ENCODE data around the gene ACBD4. TPM values are rescaled to one million over a fixed set of nuclear protein-coding genes. Genes with fewer than 3 reads are reported as not detected.

The ACBD4 gene
- polyA plus RNA-seq, 1 of the 3 experiments (the other 2 are of a cell fraction), result 15.8 TPM

DNA sequence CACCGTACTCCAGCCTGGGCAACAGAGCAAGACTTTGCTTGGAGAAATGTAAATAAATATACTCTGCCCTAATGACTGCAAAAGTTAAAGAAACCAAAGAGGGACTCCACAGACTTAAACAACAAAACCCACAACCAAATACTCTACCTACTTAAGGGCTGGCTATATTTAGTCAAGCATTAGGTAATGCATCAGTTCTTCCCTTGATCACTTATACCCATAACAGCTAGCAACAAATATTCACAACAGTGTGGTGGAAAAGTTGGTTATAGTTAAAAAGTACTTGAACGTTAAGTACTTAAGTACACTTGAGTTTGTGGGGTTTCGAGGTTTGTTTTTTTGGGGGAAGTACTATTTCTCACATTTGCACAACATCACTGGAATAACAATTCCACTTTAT, 20.8 kb downstream of the ACBD4 start:
- Histone ChIP-seq H3K79me2 (ENCODE audit: insufficient read depth) (peaks cover 99% of the 10 kb centered on the region), H3K27me3 (ENCODE audit: insufficient read depth) (no peaks in the 10 kb centered on the region), H3K9me2 (no peaks in the 10 kb centered on the region), H3K4me1 (ENCODE audit: control insufficient read depth in 1 of 2, insufficient read depth in 2 of 2, low read depth in 1 of 2, low read length in 1 of 2) (peaks cover 11 to 15% of the 10 kb centered on the region in 2 experiments; a peak in 3 of 4 replicates), H3F3A (replicated peaks; ENCODE audit: insufficient read depth) (peaks cover 45% of the 10 kb centered on the region), H3K4me3 (ENCODE audit: low read depth in 2 of 2, low read length in 1 of 2) (no peak overlapping the region), H3K4me2 (no peak overlapping the region), H3K36me3 (replicated peaks in 1 of 2; ENCODE audit: control insufficient read depth in 1 of 2, insufficient read depth in 2 of 2, low read length in 1 of 2) (peaks cover 0 to 11% of the 10 kb centered on the region in 2 experiments), H4K20me1 (ENCODE audit: insufficient read depth) (peaks cover 6% of the 10 kb centered on the region), H3K9ac (no peak overlapping the region), H2AFZ (ENCODE audit: low read depth) (no peak overlapping the region), H3K9me3 (no peaks in the 10 kb centered on the region), H3K27ac (ENCODE audit: low read depth in 2 of 2, low read length in 1 of 2) (no peak overlapping the region; a peak in 1 of 4 replicates)
- TF ChIP-seq GATA2 (CRISPR knock-in tag; IDR thresholded peaks at IDR 0.05) (no peak), TCF12 (IDR thresholded peaks at IDR 0.05) (no peak), FOXM1 (IDR thresholded peaks at IDR 0.05; ENCODE audit: low read depth) (no peak), RXRA (IDR thresholded peaks at IDR 0.05; ENCODE audit: borderline replicate concordance, low read depth) (no peak), JUND (IDR thresholded peaks at IDR 0.05) (no peak), MEF2A (IDR thresholded peaks at IDR 0.05; ENCODE audit: borderline replicate concordance, low read depth) (no peak), NRF1 (IDR thresholded peaks at IDR 0.05; ENCODE audit: low read depth, low read length) (no peak), YY1 (IDR thresholded peaks at IDR 0.05; ENCODE audit: low read depth) (no peak), CHD2 (IDR thresholded peaks at IDR 0.05; ENCODE audit: low read length, partially characterized antibody) (no peak), RFX5 (IDR thresholded peaks at IDR 0.05; ENCODE audit: low read length) (no peak), EZH2phosphoT487 (IDR thresholded peaks at IDR 0.05; ENCODE audit: borderline replicate concordance, low read depth) (no peak), TEAD4 (IDR thresholded peaks at IDR 0.05; ENCODE audit: borderline replicate concordance, insufficient read depth) (no peak)
- TF ChIP-seq, protein P1, sequence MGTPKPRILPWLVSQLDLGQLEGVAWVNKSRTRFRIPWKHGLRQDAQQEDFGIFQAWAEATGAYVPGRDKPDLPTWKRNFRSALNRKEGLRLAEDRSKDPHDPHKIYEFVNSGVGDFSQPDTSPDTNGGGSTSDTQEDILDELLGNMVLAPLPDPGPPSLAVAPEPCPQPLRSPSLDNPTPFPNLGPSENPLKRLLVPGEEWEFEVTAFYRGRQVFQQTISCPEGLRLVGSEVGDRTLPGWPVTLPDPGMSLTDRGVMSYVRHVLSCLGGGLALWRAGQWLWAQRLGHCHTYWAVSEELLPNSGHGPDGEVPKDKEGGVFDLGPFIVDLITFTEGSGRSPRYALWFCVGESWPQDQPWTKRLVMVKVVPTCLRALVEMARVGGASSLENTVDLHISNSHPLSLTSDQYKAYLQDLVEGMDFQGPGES (IDR thresholded peaks at IDR 0.05; ENCODE audit: low read depth, low read length), result no peak
- TF ChIP-seq, protein P2, sequence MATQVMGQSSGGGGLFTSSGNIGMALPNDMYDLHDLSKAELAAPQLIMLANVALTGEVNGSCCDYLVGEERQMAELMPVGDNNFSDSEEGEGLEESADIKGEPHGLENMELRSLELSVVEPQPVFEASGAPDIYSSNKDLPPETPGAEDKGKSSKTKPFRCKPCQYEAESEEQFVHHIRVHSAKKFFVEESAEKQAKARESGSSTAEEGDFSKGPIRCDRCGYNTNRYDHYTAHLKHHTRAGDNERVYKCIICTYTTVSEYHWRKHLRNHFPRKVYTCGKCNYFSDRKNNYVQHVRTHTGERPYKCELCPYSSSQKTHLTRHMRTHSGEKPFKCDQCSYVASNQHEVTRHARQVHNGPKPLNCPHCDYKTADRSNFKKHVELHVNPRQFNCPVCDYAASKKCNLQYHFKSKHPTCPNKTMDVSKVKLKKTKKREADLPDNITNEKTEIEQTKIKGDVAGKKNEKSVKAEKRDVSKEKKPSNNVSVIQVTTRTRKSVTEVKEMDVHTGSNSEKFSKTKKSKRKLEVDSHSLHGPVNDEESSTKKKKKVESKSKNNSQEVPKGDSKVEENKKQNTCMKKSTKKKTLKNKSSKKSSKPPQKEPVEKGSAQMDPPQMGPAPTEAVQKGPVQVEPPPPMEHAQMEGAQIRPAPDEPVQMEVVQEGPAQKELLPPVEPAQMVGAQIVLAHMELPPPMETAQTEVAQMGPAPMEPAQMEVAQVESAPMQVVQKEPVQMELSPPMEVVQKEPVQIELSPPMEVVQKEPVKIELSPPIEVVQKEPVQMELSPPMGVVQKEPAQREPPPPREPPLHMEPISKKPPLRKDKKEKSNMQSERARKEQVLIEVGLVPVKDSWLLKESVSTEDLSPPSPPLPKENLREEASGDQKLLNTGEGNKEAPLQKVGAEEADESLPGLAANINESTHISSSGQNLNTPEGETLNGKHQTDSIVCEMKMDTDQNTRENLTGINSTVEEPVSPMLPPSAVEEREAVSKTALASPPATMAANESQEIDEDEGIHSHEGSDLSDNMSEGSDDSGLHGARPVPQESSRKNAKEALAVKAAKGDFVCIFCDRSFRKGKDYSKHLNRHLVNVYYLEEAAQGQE (IDR thresholded peaks at IDR 0.05; ENCODE audit: low read depth, low read length), result no peak
- WGBS (ENCODE audit: low lambda C conversion rate), result 95% methylated on average over 3 of the region's 3 CpGs
- ChIA-PET CTCF (interaction anchor here (1.0 to 9.7 kb wide), 6 partner anchors 6 to 80 kb away, joined by 3 to 114 read pairs (median 8); partner anchors contain the start of genes ACBD4 and HEXIM1), POLR2A (interaction anchor here (0.5 kb wide), 1 partner anchor 718 kb away, joined by 3 read pairs; no protein-coding TSS in a partner anchor)
- no peak for DNase-seq

Data from SK-N-SH (cell line).